ENCODE results near the gene NPIPB2. TPM values are rescaled to one million over a fixed set of nuclear protein-coding genes. Genes with fewer than 3 reads are reported as not detected.

The NPIPB2 gene
- polyA plus RNA-seq, 3 donors, result 0.62 to 12.4 (median 1.8) TPM

GRCh38 chr16:11907160-11907970 is 34.5 kb downstream of the NPIPB2 start:
- DNase-seq (ENCODE audit: low read depth in 3 of 3, low spot score in 2 of 3), result no peak

GRCh38 chr16:11903906-11904305 is 37.9 kb downstream of the NPIPB2 start:
- DNase-seq (ENCODE audit: low read depth in 3 of 3, low spot score in 2 of 3), result no peak

GRCh38 chr16:11901091-11901490 is 40.8 kb downstream of the NPIPB2 start:
- no peak for DNase-seq (ENCODE audit: low read depth in 3 of 3, low spot score in 2 of 3)

GRCh38 chr16:11896486-11897176 is 45.2 kb downstream of the NPIPB2 start:
- DNase-seq (ENCODE audit: low read depth in 3 of 3, low spot score in 2 of 3), result no peak

GRCh38 chr16:11893571-11893970 is 48.3 kb downstream of the NPIPB2 start:
- DNase-seq (ENCODE audit: low read depth in 3 of 3, low spot score in 2 of 3), result no peak

GRCh38 chr16:11892761-11893160 is 49.1 kb downstream of the NPIPB2 start:
- no peak for DNase-seq (ENCODE audit: low read depth in 3 of 3, low spot score in 2 of 3)

- no peak for DNase-seq (ENCODE audit: low read depth in 3 of 3, low spot score in 2 of 3)
These were observed 51.4 kb downstream of the NPIPB2 start for GRCh38 chr16:11890231-11890965.

- no peak for DNase-seq (ENCODE audit: low read depth in 3 of 3, low spot score in 2 of 3)
These were observed 55.0 kb downstream of the NPIPB2 start for GRCh38 chr16:11886881-11887280.

GRCh38 chr16:11884035-11884434 is 57.8 kb downstream of the NPIPB2 start:
- DNase-seq (ENCODE audit: low read depth in 3 of 3, low spot score in 2 of 3), result no peak

- DNase-seq (ENCODE audit: low read depth in 3 of 3, low spot score in 2 of 3), result no peak
These were observed 61.8 kb downstream of the NPIPB2 start for GRCh38 chr16:11880007-11880406.

- DNase-seq (ENCODE audit: low read depth in 3 of 3, low spot score in 2 of 3), result no peak
These were observed 64.5 kb downstream of the NPIPB2 start for GRCh38 chr16:11877374-11877773.

Other genes with a start within 250 kb of the NPIPB2 start
- 10 to 100 TPM; 40.2 to 42.1 (median 40.5) TPM for gene TXNDC11, start 199.2 kb downstream of the NPIPB2 start, polyA plus RNA-seq (ENCODE audit: insufficient read length in 3 of 3)
- 10 to 100 TPM; 75.5 to 80.7 (median 77.5) TPM for gene ZC3H7A, start 144.8 kb downstream of the NPIPB2 start, polyA plus RNA-seq (ENCODE audit: insufficient read length in 3 of 3)
- 100 to 1,000 TPM; 265 to 300 (median 280) TPM for gene RSL1D1, start 90.5 kb downstream of the NPIPB2 start, polyA plus RNA-seq (ENCODE audit: insufficient read length in 3 of 3)
- gene GSPT1, start 26.1 kb downstream of the NPIPB2 start, polyA plus RNA-seq (ENCODE audit: insufficient read length in 3 of 3), result 100 to 1,000 TPM; 129 to 131 (median 129) TPM
- under 1 TPM in 1 of 3 donors, not detected in 2; 0.20 TPM for gene TNFRSF17, start 23.2 kb upstream of the NPIPB2 start, polyA plus RNA-seq (ENCODE audit: insufficient read length in 3 of 3)
- 10 to 100 TPM; 32.3 to 38.2 (median 34.0) TPM for gene SNX29, start 34.7 kb upstream of the NPIPB2 start, polyA plus RNA-seq (ENCODE audit: insufficient read length in 3 of 3)